Liver (tissue), 9 donors: ENCODE measurements around the gene RMND1. TPM values are rescaled to one million over a fixed set of nuclear protein-coding genes. Genes with fewer than 3 reads are reported as not detected.
A peak's percentile ranks its signal among the peaks of the same experiment; 100 is the strongest.

Experiments
- DNase-seq: peaks from one replicate; pipeline ENCODE4 v3.0.0-alpha.2; 2017; ENCODE audit warnings: low spot score
- H3K27ac ChIP-seq, 2 donors: one replicate each; pipeline ENCODE4 v1.7.0; 2013; ENCODE audit warnings: inconsistent platforms in 2 of 2, low read length in 2 of 2, control low read depth in 1 of 2, low read depth in 1 of 2, mild to moderate bottlenecking in 1 of 2
- H3K27me3 ChIP-seq, 4 donors: one replicate each; pipeline versions ENCODE4 v1.6.1 to v1.7.0; 2013; ENCODE audit warnings: low read length in 3 of 4, inconsistent platforms in 1 of 4, mild to moderate bottlenecking in 1 of 4, moderate library complexity in 1 of 4; ENCODE audit not compliant: control insufficient read depth in 4 of 4, insufficient read depth in 4 of 4
- H3K36me3 ChIP-seq, 4 donors: one replicate each; pipeline versions ENCODE4 v1.6.1 to v1.7.0; 2013; ENCODE audit warnings: low read length in 3 of 4, mild to moderate bottlenecking in 3 of 4, low read depth in 1 of 4, moderate library complexity in 1 of 4; ENCODE audit not compliant: control insufficient read depth in 4 of 4, insufficient read depth in 3 of 4
- H3K4me1 ChIP-seq, 4 donors: one replicate each; pipeline versions ENCODE4 v1.6.1 to v1.7.0; 2013; ENCODE audit warnings: low read length in 3 of 4, mild to moderate bottlenecking in 3 of 4, moderate library complexity in 1 of 4; ENCODE audit not compliant: control insufficient read depth in 4 of 4, insufficient read depth in 4 of 4
- H3K4me3 ChIP-seq, 3 donors: one replicate each; pipeline versions ENCODE4 v1.6.1 to v1.7.0; 2013; ENCODE audit warnings: low read length in 3 of 3, control low read depth in 1 of 3, low read depth in 1 of 3, mild to moderate bottlenecking in 1 of 3
- H3K9ac ChIP-seq, 2 donors: one replicate each; pipeline ENCODE4 v1.7.0; 2013; ENCODE audit warnings: low read length in 2 of 2, mild to moderate bottlenecking in 2 of 2, moderate library complexity in 2 of 2, control low read depth in 1 of 2, low read depth in 1 of 2
- H3K9me3 ChIP-seq, 4 donors: one replicate each; pipeline versions ENCODE4 v1.6.1 to v1.7.0; 2013; ENCODE audit warnings: low read length in 3 of 4; ENCODE audit not compliant: control insufficient read depth in 4 of 4
- ATF3 ChIP-seq: IDR thresholded peaks from 2 replicates; pipeline ENCODE4 v1.6.1; 2016; ENCODE audit warnings: antibody characterized with exemption
- CTCF ChIP-seq: fragments of 150-350 bp; IDR thresholded peaks from 2 replicates; pipeline ENCODE4 v1.5.1; 2017; ENCODE audit warnings: improper control_type of control experiment, low read depth, low read length; ENCODE audit not compliant: missing input control
- EGR1 ChIP-seq, 2 donors: IDR thresholded peaks; 2 replicates each; pipeline ENCODE4 v1.6.1; 2016 to 2018; ENCODE audit warnings: antibody characterized with exemption in 2 of 2, low read depth in 2 of 2
- FOXA1 ChIP-seq: IDR thresholded peaks from 2 replicates; pipeline ENCODE4 v1.6.1; 2016; ENCODE audit warnings: antibody characterized with exemption
- FOXA2 ChIP-seq: IDR thresholded peaks from 2 replicates; pipeline ENCODE4 v1.6.1; 2016; ENCODE audit warnings: antibody characterized with exemption
- GABPA ChIP-seq, 2 donors: IDR thresholded peaks in 1 of 2; conservative IDR thresholded peaks in 1 of 2; 2 replicates each; pipeline ENCODE4 v1.6.1; 2016; ENCODE audit warnings: antibody characterized with exemption in 2 of 2, mild to moderate bottlenecking in 1 of 2, moderate library complexity in 1 of 2
- HNF4A ChIP-seq, 2 donors: conservative IDR thresholded peaks; 2 replicates each; pipeline ENCODE4 v1.6.1; 2016; ENCODE audit warnings: antibody characterized with exemption in 2 of 2, mild to moderate bottlenecking in 2 of 2
- HNF4G ChIP-seq: IDR thresholded peaks from 2 replicates; pipeline ENCODE4 v1.6.1; 2016; ENCODE audit warnings: antibody characterized with exemption
- JUND ChIP-seq, 2 donors: IDR thresholded peaks; 2 replicates each; pipeline ENCODE4 v1.6.1; 2016; ENCODE audit warnings: antibody characterized with exemption in 2 of 2
- MAX ChIP-seq: IDR thresholded peaks from 2 replicates; pipeline ENCODE4 v1.6.1; 2016; ENCODE audit warnings: antibody characterized with exemption
- NR2F2 ChIP-seq: IDR thresholded peaks from 2 replicates; pipeline ENCODE4 v1.6.1; 2016; ENCODE audit warnings: antibody characterized with exemption
- RAD21 ChIP-seq, 2 donors: IDR thresholded peaks; 2 replicates each; pipeline ENCODE4 v1.6.1; 2016; ENCODE audit warnings: antibody characterized with exemption in 2 of 2, mild to moderate bottlenecking in 2 of 2
- REST ChIP-seq: IDR thresholded peaks from 2 replicates; pipeline ENCODE4 v1.6.1; 2016; ENCODE audit warnings: antibody characterized with exemption, mild to moderate bottlenecking
- RXRA ChIP-seq, 2 donors: IDR thresholded peaks; 2 replicates each; pipeline ENCODE4 v1.6.1; 2017 to 2018; ENCODE audit warnings: antibody characterized with exemption in 2 of 2, mild to moderate bottlenecking in 1 of 2
- SP1 ChIP-seq: IDR thresholded peaks from 2 replicates; pipeline ENCODE4 v1.6.1; 2018; ENCODE audit warnings: antibody characterized with exemption, mild to moderate bottlenecking
- TAF1 ChIP-seq: conservative IDR thresholded peaks from 2 replicates; pipeline ENCODE4 v1.6.1; 2016; ENCODE audit warnings: antibody characterized with exemption, mild to moderate bottlenecking
- YY1 ChIP-seq: IDR thresholded peaks from 2 replicates; pipeline ENCODE4 v1.6.1; 2016; ENCODE audit warnings: antibody characterized with exemption, mild to moderate bottlenecking
- ZBTB33 ChIP-seq: IDR thresholded peaks from 2 replicates; pipeline ENCODE4 v1.6.1; 2016; ENCODE audit warnings: antibody characterized with exemption
- WGBS: extraction: QIAGEN DNeasy Blood & Tissue Kit; methylation state at CpG from one replicate; pipeline ENCODE4 v1.1.7; 2013; 5-methylcytosine and 5-hydroxymethylcytosine counted together
- polyA plus RNA-seq, 2 donors: library from polyadenylated mRNA; stranded (reverse) in 1 of 2; unstranded in 1 of 2; fragments of 200-250 nt in 1 of 2; fragments of >200 nt in 1 of 2; fragmentation: Nextera tagmentation in 1 of 2; extraction: Ambion mirVana in 1 of 2; gene quantifications; one replicate each; pipeline versions ENCODE4 v1.2.1 to v1.2.3, GENCODE V29; 2013 to 2015
- total RNA-seq, 2 donors: library from RNA; depleted of rRNA; stranded (reverse); fragments of >200 nt; gene quantifications; one replicate each; pipeline ENCODE4 v1.2.3, GENCODE V29; 2014
- donor health status: healthy.
- donor health status: healthy.
- donor health status: healthy.
- donor health status: healthy.
- donor health status: healthy.

The RMND1 gene
- total and polyA plus RNA-seq, 4 donors, result 13.2 to 22.6 (median 18.1) TPM

- TF ChIP-seq ZBTB33 (no peak), NR2F2 (no peak), EGR1 (IDR thresholded peaks at IDR 0.05; ENCODE audit: low read depth in 2 of 2) (no peak), MAX (no peak), YY1 (peak; percentile 61), JUND (IDR thresholded peaks at IDR 0.05) (no peak), RAD21 (IDR thresholded peaks at IDR 0.05) (no peak), GABPA (IDR thresholded peaks at IDR 0.05 in 1 of 2, conservative IDR thresholded peaks at IDR 0.05 in 1 of 2) (no peak), FOXA2 (no peak), TAF1 (no peak)
Measured at GRCh38 chr6:151389618-151390275, 62.2 kb downstream of the RMND1 start (continued).

GRCh38 chr6:151388997-151389617, 62.8 kb downstream of the RMND1 start:
- Histone ChIP-seq H3K36me3 (peaks cover 0 to 3% (median 0%) of the 10 kb centered on the region in 4 donors), H3K9ac (peak overlapping the region; percentile 89 to 92), H3K27ac (peak overlapping the region; percentile 97 to 99), H3K4me1 (peaks cover 8 to 42% (median 33%) of the 10 kb centered on the region in 4 donors), H3K4me3 (peak overlapping the region; percentile 58 to 100 (median 80)), H3K9me3 (no peaks in the 10 kb centered on the region), H3K27me3 (no peaks in the 10 kb centered on the region)
- no peak for DNase-seq
- 34% methylated on average over 12 of the region's 12 CpGs for WGBS
- TF ChIP-seq TAF1 (no peak), ZBTB33 (no peak), GABPA (IDR thresholded peaks at IDR 0.05 in 1 of 2, conservative IDR thresholded peaks at IDR 0.05 in 1 of 2) (no peak), ATF3 (no peak), MAX (no peak), FOXA1 (no peak), SP1 (no peak), REST (no peak), FOXA2 (no peak), RAD21 (IDR thresholded peaks at IDR 0.05) (no peak), JUND (IDR thresholded peaks at IDR 0.05) (no peak), EGR1 (IDR thresholded peaks at IDR 0.05; ENCODE audit: low read depth in 2 of 2) (no peak), CTCF (no peak), RXRA (IDR thresholded peaks at IDR 0.05) (no peak), NR2F2 (no peak), YY1 (no peak), HNF4A (conservative IDR thresholded peaks at IDR 0.05) (no peak), HNF4G (no peak)
